BJ (cell line): ENCODE measurements around the gene TBX15. TPM values are rescaled to one million over a fixed set of nuclear protein-coding genes. Genes with fewer than 3 reads are reported as not detected.

Experiments
- CTCF ChIA-PET: fragments of 350-600 bp; formaldehyde crosslinking; extraction: SDS; loops from one replicate; lab custom pipeline; 2021; ENCODE audit warnings: antibody characterized with exemption, inconsistent platforms; lab: Yijun Ruan, JAX
- POLR2A ChIA-PET: fragments of 300-600 bp; sonication (Branson Sonifier 250); formaldehyde crosslinking; extraction: SDS; loops from one replicate; lab custom pipeline; 2021; ENCODE audit warnings: antibody characterized with exemption; lab: Charles Lee
- DNase-seq: peaks from one replicate; pipeline ENCODE4 v3.0.0-alpha.2; 2011; ENCODE audit warnings: low read depth
- H3K27me3 ChIP-seq: 2 replicates; pipeline ENCODE4 v1.6.0; 2011; ENCODE audit warnings: low read length; ENCODE audit not compliant: control insufficient read depth, insufficient read depth
- H3K36me3 ChIP-seq: 2 replicates; pipeline ENCODE4 v1.5.1; 2011; ENCODE audit warnings: low read length; ENCODE audit not compliant: control insufficient read depth, insufficient read depth
- H3K4me3 ChIP-seq: 2 replicates; pipeline ENCODE4 v1.5.1; 2011; ENCODE audit warnings: low read depth, mild to moderate bottlenecking, control low read depth, low read length
- CTCF ChIP-seq: IDR thresholded peaks from 2 replicates; pipeline ENCODE4 v1.5.1; 2011; ENCODE audit warnings: low read depth, mild to moderate bottlenecking, control low read depth, inconsistent platforms, low read length, moderate library complexity; ENCODE audit not compliant: insufficient read depth
- polyA plus RNA-seq: library from polyadenylated mRNA; depleted of rRNA; stranded (reverse); fragments of >200 nt; gene quantifications from 2 replicates; pipeline ENCODE4 v1.2.3, GENCODE V29; 2011

TBX15 gene
- polyA plus RNA-seq, 1 experiment, result 14.8 TPM

GRCh38 chr1:118881751-118882150 lies 106.4 kb downstream of the TBX15 start:
- H3K4me3 ChIP-seq, result no peak overlapping the region
- CTCF ChIA-PET, result no interaction called here
- no peak for TF ChIP-seq CTCF
- POLR2A ChIA-PET, result no interaction called here
- peaks cover 3% of the 10 kb centered on the region; the same call in 1 of the 2 replicates for H3K36me3 ChIP-seq
- no peaks in the 10 kb centered on the region for H3K27me3 ChIP-seq
- DNase-seq, result no peak

GRCh38 chr1:118878661-118879060 lies 109.5 kb downstream of the TBX15 start:
- H3K27me3 ChIP-seq, result no peaks in the 10 kb centered on the region
- CTCF ChIA-PET, result interaction anchor here (0.6 kb wide), 1 partner anchor 130 kb away, joined by 3 read pairs; no protein-coding TSS in a partner anchor
- POLR2A ChIA-PET, result no interaction called here
- no peaks in the 10 kb centered on the region; the same call in 1 of the 2 replicates for H3K36me3 ChIP-seq
- no peak overlapping the region for H3K4me3 ChIP-seq
- DNase-seq, result no peak
- TF ChIP-seq CTCF, result no peak

- CTCF ChIA-PET, result no interaction called here
- DNase-seq, result no peak
- POLR2A ChIA-PET, result no interaction called here
- H3K4me3 ChIP-seq, result no peak overlapping the region
- TF ChIP-seq CTCF, result no peak
- H3K27me3 ChIP-seq, result no peaks in the 10 kb centered on the region
- no peaks in the 10 kb centered on the region; the same call in 1 of the 2 replicates for H3K36me3 ChIP-seq
Observed at GRCh38 chr1:118877668-118878396, 110.3 kb downstream of the TBX15 start.

- H3K36me3 ChIP-seq, result no peaks in the 10 kb centered on the region
- no peak for DNase-seq
- ChIA-PET POLR2A (no interaction called here), CTCF (no interaction called here)
- H3K4me3 ChIP-seq, result no peak overlapping the region
- TF ChIP-seq CTCF, result no peak
- no peaks in the 10 kb centered on the region for H3K27me3 ChIP-seq
Observed at GRCh38 chr1:118871582-118872171, 116.5 kb downstream of the TBX15 start.

- DNase-seq, result no peak
- CTCF ChIA-PET, result no interaction called here
- TF ChIP-seq CTCF, result no peak
- H3K27me3 ChIP-seq, result peaks cover 2% of the 10 kb centered on the region; the same call in 1 of the 2 replicates
- H3K4me3 ChIP-seq, result no peak overlapping the region
- no peaks in the 10 kb centered on the region for H3K36me3 ChIP-seq
- POLR2A ChIA-PET, result no interaction called here
Observed at GRCh38 chr1:118868387-118868786, 119.8 kb downstream of the TBX15 start.
